BJ (cell line): ENCODE measurements around the gene PALS2. TPM values are rescaled to one million over a fixed set of nuclear protein-coding genes. Genes with fewer than 3 reads are reported as not detected.

Source experiments
- CTCF ChIA-PET: fragments of 350-600 bp; formaldehyde crosslinking; extraction: SDS; loops from one replicate; lab custom pipeline; 2021; ENCODE audit warnings: antibody characterized with exemption, inconsistent platforms; lab: Yijun Ruan, JAX
- POLR2A ChIA-PET: fragments of 300-600 bp; sonication (Branson Sonifier 250); formaldehyde crosslinking; extraction: SDS; loops from one replicate; lab custom pipeline; 2021; ENCODE audit warnings: antibody characterized with exemption; lab: Charles Lee
- DNase-seq: peaks from one replicate; pipeline ENCODE4 v3.0.0-alpha.2; 2011; ENCODE audit warnings: low read depth
- H3K27me3 ChIP-seq: 2 replicates; pipeline ENCODE4 v1.6.0; 2011; ENCODE audit warnings: low read length; ENCODE audit not compliant: control insufficient read depth, insufficient read depth
- H3K36me3 ChIP-seq: 2 replicates; pipeline ENCODE4 v1.5.1; 2011; ENCODE audit warnings: low read length; ENCODE audit not compliant: control insufficient read depth, insufficient read depth
- H3K4me3 ChIP-seq: 2 replicates; pipeline ENCODE4 v1.5.1; 2011; ENCODE audit warnings: low read depth, mild to moderate bottlenecking, control low read depth, low read length
- CTCF ChIP-seq: IDR thresholded peaks from 2 replicates; pipeline ENCODE4 v1.5.1; 2011; ENCODE audit warnings: low read depth, mild to moderate bottlenecking, control low read depth, inconsistent platforms, low read length, moderate library complexity; ENCODE audit not compliant: insufficient read depth
- polyA plus RNA-seq: library from polyadenylated mRNA; depleted of rRNA; stranded (reverse); fragments of >200 nt; gene quantifications from 2 replicates; pipeline ENCODE4 v1.2.3, GENCODE V29; 2011

Gene PALS2
- polyA plus RNA-seq, 1 experiment: 2.7 TPM

- CTCF ChIA-PET: no interaction called here
- no peak overlapping the region for H3K4me3 ChIP-seq
- H3K27me3 ChIP-seq: peaks cover 6% of the 10 kb centered on the region
- no peak for DNase-seq
- POLR2A ChIA-PET: no interaction called here
- H3K36me3 ChIP-seq: no peaks in the 10 kb centered on the region
- no peak for TF ChIP-seq CTCF
These were observed 7.0 kb upstream of the PALS2 start for GRCh38 chr7:24566274-24566673.

GRCh38 chr7:24570983-24571382 lies 2.3 kb upstream of the PALS2 start:
- ChIA-PET POLR2A (no interaction called here), CTCF (no interaction called here)
- no peak for DNase-seq
- Histone ChIP-seq H3K36me3 (no peaks in the 10 kb centered on the region), H3K27me3 (peaks cover 7% of the 10 kb centered on the region), H3K4me3 (no peak overlapping the region)
- no peak for TF ChIP-seq CTCF

- no peaks in the 10 kb centered on the region for H3K36me3 ChIP-seq
- H3K4me3 ChIP-seq: no peak overlapping the region
- CTCF ChIA-PET: no interaction called here
- H3K27me3 ChIP-seq: peaks cover 7% of the 10 kb centered on the region
- no peak for TF ChIP-seq CTCF
- POLR2A ChIA-PET: no interaction called here
- no peak for DNase-seq
These were observed 1.2 kb upstream of the PALS2 start for GRCh38 chr7:24572016-24572392.

- POLR2A ChIA-PET: no interaction called here
These were observed 757 bp upstream of the PALS2 start for GRCh38 chr7:24572393-24572996.

More at GRCh38 chr7:24572393-24572996, 757 bp upstream of the PALS2 start:
- no peak for DNase-seq
- H3K4me3 ChIP-seq: peak overlapping the region; percentile 57
- TF ChIP-seq CTCF: no peak
- no peaks in the 10 kb centered on the region for H3K36me3 ChIP-seq
- CTCF ChIA-PET: interaction anchor here (0.9 to 1.0 kb wide), 2 partner anchors 16 to 160 kb away, joined by 3 read pairs; no protein-coding TSS in a partner anchor
- H3K27me3 ChIP-seq: peaks cover 6% of the 10 kb centered on the region
